Esophagus muscularis mucosa (tissue), 4 donors: ENCODE measurements around the gene CCNK.

Source experiments
- CTCF ChIP-seq, 3 experiments: fragments of 200-600 bp in 2 of 3; fragments of 450-650 bp in 1 of 3; sonication (generic) in 2 of 3; IDR thresholded peaks; one replicate each; pipeline ENCODE4 v1.5.1; 2017 to 2019; ENCODE audit warnings: antibody characterized with exemption in 3 of 3, mild to moderate bottlenecking in 2 of 3, moderate library complexity in 1 of 3
- EP300 ChIP-seq: sonication (generic); formaldehyde crosslinking; IDR thresholded peaks from one replicate; pipeline ENCODE4 v1.6.1; 2017; ENCODE audit warnings: antibody characterized with exemption
- POLR2A ChIP-seq: fragments of 450-650 bp; IDR thresholded peaks from one replicate; pipeline ENCODE4 v1.6.1; 2017; ENCODE audit warnings: antibody characterized with exemption, moderate library complexity, mild to moderate bottlenecking, low read depth

- TF ChIP-seq CTCF (IDR thresholded peaks at IDR 0.05) (no peak), EP300 (no peak), POLR2A (no peak)
These were observed 64.4 kb downstream of the CCNK start for GRCh38 chr14:99545586-99545985.
